HepG2 (cell line): ENCODE data around the gene FTL. TPM values are rescaled to one million over a fixed set of nuclear protein-coding genes. Genes with fewer than 3 reads are reported as not detected.

Experiments
- HNRNPH1 ChIP-seq: fragments of 200-400 bp; formaldehyde crosslinking; optimal IDR thresholded peaks from 2 replicates; pipeline ENCODE3; 2017; ENCODE audit warnings: mild to moderate bottlenecking, low read depth, low read length
- HOXA3 ChIP-seq: sonication (generic); formaldehyde crosslinking; IDR thresholded peaks from 2 replicates; pipeline ENCODE4 v1.5.0; 2020; ENCODE audit warnings: missing genetic modification reagents
- NFYB ChIP-seq: sonication (generic); formaldehyde crosslinking; IDR thresholded peaks from 2 replicates; pipeline ENCODE4 v1.4.0; 2020; ENCODE audit warnings: missing genetic modification reagents
- PAF1 ChIP-seq: IDR thresholded peaks from 2 replicates; pipeline ENCODE4 v1.6.1; 2016; ENCODE audit warnings: missing genetic modification reagents, missing compliant biosample characterization
- PHF5A ChIP-seq: IDR thresholded peaks from one replicate; pipeline ENCODE4 v1.6.1; 2018; ENCODE audit warnings: low read depth, missing genetic modification reagents; ENCODE audit not compliant: unreplicated experiment
- PLRG1 ChIP-seq: fragments of 450-650 bp; conservative IDR thresholded peaks from 2 replicates; pipeline ENCODE4 v1.6.1; 2016
- TCF7 ChIP-seq: sonication (generic); IDR thresholded peaks from 2 replicates; pipeline ENCODE4 v1.6.1; 2016; ENCODE audit warnings: antibody characterized with exemption, low read depth
- THAP11 ChIP-seq: IDR thresholded peaks from 2 replicates; pipeline ENCODE4 v1.6.1; 2016; ENCODE audit warnings: missing biosample characterization, missing genetic modification reagents
- U2AF1 ChIP-seq: fragments of 200-400 bp; formaldehyde crosslinking; optimal IDR thresholded peaks from 2 replicates; pipeline ENCODE3; 2017; ENCODE audit warnings: mild to moderate bottlenecking, low read depth, low read length
- ZMAT3 ChIP-seq: sonication (generic); formaldehyde crosslinking; conservative IDR thresholded peaks from 2 replicates; pipeline ENCODE4 v1.7.0; 2021; ENCODE audit warnings: missing genetic modification reagents
- ZNF124 ChIP-seq: sonication (generic); formaldehyde crosslinking; IDR thresholded peaks from 2 replicates; pipeline ENCODE4 v1.4.0; 2020; ENCODE audit warnings: missing genetic modification reagents
- ZNF354B ChIP-seq: sonication (generic); formaldehyde crosslinking; IDR thresholded peaks from 2 replicates; pipeline ENCODE4 v1.8.0; 2022; ENCODE audit warnings: mild to moderate bottlenecking, missing genetic modification reagents
- ZNF430 ChIP-seq: sonication (generic); formaldehyde crosslinking; IDR thresholded peaks from 2 replicates; pipeline ENCODE4 v1.9.0; 2021; ENCODE audit warnings: mild to moderate bottlenecking, missing genetic modification reagents
- ZNF441 ChIP-seq: sonication (generic); formaldehyde crosslinking; IDR thresholded peaks from 2 replicates; pipeline ENCODE4 v1.7.0; 2021; ENCODE audit warnings: missing genetic modification reagents, borderline replicate concordance
- ZNF678 ChIP-seq: sonication (generic); formaldehyde crosslinking; IDR thresholded peaks from 2 replicates; pipeline ENCODE4 v1.4.0; 2020; ENCODE audit warnings: mild to moderate bottlenecking, missing genetic modification reagents
- polyA plus RNA-seq, 8 experiments: library from polyadenylated mRNA; depleted of rRNA in 3 of 8; stranded (reverse) in 7 of 8; unstranded in 1 of 8; fragments of >200 nt; fragmentation: Illumina TruSeq in 4 of 8; extraction: Trizol in 4 of 8; gene quantifications; 2 replicates each; pipeline versions ENCODE4 v1.2.1 to v1.2.3, GENCODE V29; 2011 to 2016; ENCODE audit warnings: low read depth in 4 of 8, missing spikeins in 1 of 8, mixed read lengths in 1 of 8; ENCODE audit not compliant: insufficient read depth in 1 of 8
- total RNA-seq, 5 experiments: library from RNA; depleted of rRNA; stranded (reverse); fragments of >200 nt; fragmentation: Illumina TruSeq; extraction: Trizol; gene quantifications; 2 replicates each; pipeline ENCODE4 v1.2.3, GENCODE V29; 2016; ENCODE audit warnings: low read depth in 1 of 5
- TF ChIP-seq, protein P1 (sequence below): sonication (generic); formaldehyde crosslinking; IDR thresholded peaks from 2 replicates; pipeline ENCODE4 v1.4.0; 2020; ENCODE audit warnings: missing genetic modification reagents, mild to moderate bottlenecking, borderline replicate concordance
- TF ChIP-seq, protein P2 (sequence below): sonication (generic); formaldehyde crosslinking; IDR thresholded peaks from 2 replicates; pipeline ENCODE4 v1.5.0; 2020; ENCODE audit warnings: missing genetic modification reagents
- TF ChIP-seq, protein P3 (sequence below): sonication (generic); formaldehyde crosslinking; IDR thresholded peaks from 2 replicates; pipeline ENCODE4 v1.8.0; 2022; ENCODE audit warnings: mild to moderate bottlenecking, missing genetic modification reagents, borderline replicate concordance
- TF ChIP-seq, protein P4 (sequence below): sonication (generic); formaldehyde crosslinking; IDR thresholded peaks from 2 replicates; pipeline ENCODE4 v1.8.0; 2023; ENCODE audit warnings: mild to moderate bottlenecking, missing genetic modification reagents
- TF ChIP-seq, protein P5 (sequence below): sonication (generic); formaldehyde crosslinking; IDR thresholded peaks from 2 replicates; pipeline ENCODE4 v1.9.0; 2021; ENCODE audit warnings: missing genetic modification reagents, borderline replicate concordance

FTL gene
- total and polyA plus RNA-seq, 2 of the 13 experiments (the other 11 are each of a cell fraction or from before 2014, with no cell fraction given), result 2,721 to 8,800 TPM

DNA sequence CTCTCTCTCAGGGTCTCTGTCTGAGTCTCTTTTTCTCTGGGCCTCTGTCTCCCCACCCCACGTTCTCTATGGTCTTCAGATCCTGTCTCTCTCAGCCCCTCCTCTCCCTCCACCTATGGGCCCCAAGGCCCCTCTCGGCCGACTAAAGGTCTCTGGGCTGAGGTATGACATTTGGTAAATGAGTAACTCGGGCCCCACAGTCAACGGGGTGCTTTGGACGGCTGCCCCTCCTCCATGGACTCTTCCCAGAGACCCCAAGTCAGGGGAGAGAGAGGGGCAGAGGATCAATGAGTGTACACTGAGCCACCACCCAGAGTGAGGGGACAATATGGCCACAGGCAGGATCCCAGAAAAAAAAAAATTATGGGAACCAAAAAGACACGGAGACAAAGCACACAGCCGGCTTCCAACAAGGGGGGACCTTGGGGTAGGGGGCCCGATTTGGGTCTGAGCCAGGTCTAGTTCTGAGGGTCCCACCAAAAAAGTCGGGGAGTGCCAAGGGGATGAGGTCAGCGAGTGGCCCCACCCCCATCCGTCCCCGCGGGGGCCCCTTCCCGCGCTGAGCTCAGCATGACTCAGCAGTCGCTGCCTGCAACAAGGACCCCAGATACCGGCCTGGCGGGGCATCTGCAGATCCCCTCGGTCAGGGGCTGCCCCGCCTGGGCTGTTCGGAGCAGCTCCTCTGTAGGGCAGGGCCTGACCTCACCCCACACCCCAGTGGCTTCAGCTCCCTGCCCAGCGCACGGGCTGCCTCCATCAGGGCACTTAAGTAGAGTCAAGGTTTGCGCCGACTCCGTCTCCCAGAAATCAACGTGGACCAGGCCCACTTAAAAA lies 1.5 kb upstream of the FTL start (continued):
- TF ChIP-seq, protein P1, sequence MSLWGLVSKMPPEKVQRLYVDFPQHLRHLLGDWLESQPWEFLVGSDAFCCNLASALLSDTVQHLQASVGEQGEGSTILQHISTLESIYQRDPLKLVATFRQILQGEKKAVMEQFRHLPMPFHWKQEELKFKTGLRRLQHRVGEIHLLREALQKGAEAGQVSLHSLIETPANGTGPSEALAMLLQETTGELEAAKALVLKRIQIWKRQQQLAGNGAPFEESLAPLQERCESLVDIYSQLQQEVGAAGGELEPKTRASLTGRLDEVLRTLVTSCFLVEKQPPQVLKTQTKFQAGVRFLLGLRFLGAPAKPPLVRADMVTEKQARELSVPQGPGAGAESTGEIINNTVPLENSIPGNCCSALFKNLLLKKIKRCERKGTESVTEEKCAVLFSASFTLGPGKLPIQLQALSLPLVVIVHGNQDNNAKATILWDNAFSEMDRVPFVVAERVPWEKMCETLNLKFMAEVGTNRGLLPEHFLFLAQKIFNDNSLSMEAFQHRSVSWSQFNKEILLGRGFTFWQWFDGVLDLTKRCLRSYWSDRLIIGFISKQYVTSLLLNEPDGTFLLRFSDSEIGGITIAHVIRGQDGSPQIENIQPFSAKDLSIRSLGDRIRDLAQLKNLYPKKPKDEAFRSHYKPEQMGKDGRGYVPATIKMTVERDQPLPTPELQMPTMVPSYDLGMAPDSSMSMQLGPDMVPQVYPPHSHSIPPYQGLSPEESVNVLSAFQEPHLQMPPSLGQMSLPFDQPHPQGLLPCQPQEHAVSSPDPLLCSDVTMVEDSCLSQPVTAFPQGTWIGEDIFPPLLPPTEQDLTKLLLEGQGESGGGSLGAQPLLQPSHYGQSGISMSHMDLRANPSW (CRISPR knock-in tag), result peak; percentile 45; the same call in 1 of the 2 replicates
- TF ChIP-seq ZNF430 (CRISPR knock-in tag) (peak; percentile 53), HOXA3 (CRISPR knock-in tag) (peak; percentile 89), ZNF441 (CRISPR knock-in tag) (peak; percentile 11; the same call in 1 of the 2 replicates), HNRNPH1 (peak; percentile 85), ZMAT3 (peak; percentile 55), ZNF124 (CRISPR knock-in tag) (peak; percentile 82), PAF1 (CRISPR knock-in tag) (0 out of 2 replicates have a peak, but pooled peaks have one; percentile 42), ZNF678 (CRISPR knock-in tag) (no peak), NFYB (CRISPR knock-in tag) (peak; percentile 24; the same call in 1 of the 2 replicates), U2AF1 (peak; percentile 89), THAP11 (CRISPR knock-in tag) (0 out of 2 replicates have a peak, but pooled peaks have one; percentile 48), ZNF354B (peak; percentile 62; the same call in 1 of the 2 replicates), PHF5A (CRISPR knock-in tag) (peak; percentile 72), TCF7 (no peak; the same call in 1 of the 2 replicates), PLRG1 (no peak)
- TF ChIP-seq, protein P2, sequence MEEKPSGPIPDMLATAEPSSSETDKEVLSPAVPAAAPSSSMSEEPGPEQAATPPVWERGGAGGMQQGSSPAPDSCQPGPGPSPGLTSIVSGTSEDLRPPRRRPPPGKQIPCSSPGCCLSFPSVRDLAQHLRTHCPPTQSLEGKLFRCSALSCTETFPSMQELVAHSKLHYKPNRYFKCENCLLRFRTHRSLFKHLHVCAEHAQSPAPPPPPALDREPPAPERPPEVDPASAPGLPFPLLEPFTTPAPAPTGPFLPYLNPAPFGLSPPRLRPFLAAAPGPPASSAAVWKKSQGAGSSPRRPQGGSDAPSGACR (CRISPR knock-in tag), result peak; percentile 19; the same call in 1 of the 2 replicates
- TF ChIP-seq, protein P3, sequence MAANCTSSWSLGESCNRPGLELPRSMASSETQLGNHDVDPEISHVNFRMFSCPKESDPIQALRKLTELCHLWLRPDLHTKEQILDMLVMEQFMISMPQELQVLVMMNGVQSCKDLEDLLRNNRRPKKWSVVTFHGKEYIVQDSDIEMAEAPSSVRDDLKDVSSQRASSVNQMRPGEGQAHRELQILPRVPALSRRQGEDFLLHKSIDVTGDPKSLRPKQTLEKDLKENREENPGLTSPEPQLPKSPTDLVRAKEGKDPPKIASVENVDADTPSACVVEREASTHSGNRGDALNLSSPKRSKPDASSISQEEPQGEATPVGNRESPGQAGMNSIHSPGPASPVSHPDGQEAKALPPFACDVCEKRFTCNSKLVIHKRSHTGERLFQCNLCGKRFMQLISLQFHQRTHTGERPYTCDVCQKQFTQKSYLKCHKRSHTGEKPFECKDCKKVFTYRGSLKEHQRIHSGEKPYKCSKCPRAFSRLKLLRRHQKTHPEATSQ (CRISPR knock-in tag), result 0 out of 2 replicates have a peak, but pooled peaks have one; percentile 82
- TF ChIP-seq, protein P4, sequence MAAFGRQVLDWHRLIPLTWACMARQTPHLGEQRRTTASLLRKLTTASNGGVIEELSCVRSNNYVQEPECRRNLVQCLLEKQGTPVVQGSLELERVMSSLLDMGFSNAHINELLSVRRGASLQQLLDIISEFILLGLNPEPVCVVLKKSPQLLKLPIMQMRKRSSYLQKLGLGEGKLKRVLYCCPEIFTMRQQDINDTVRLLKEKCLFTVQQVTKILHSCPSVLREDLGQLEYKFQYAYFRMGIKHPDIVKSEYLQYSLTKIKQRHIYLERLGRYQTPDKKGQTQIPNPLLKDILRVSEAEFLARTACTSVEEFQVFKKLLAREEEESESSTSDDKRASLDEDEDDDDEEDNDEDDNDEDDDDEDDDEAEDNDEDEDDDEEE (CRISPR knock-in tag), result no peak
- TF ChIP-seq, protein P5, sequence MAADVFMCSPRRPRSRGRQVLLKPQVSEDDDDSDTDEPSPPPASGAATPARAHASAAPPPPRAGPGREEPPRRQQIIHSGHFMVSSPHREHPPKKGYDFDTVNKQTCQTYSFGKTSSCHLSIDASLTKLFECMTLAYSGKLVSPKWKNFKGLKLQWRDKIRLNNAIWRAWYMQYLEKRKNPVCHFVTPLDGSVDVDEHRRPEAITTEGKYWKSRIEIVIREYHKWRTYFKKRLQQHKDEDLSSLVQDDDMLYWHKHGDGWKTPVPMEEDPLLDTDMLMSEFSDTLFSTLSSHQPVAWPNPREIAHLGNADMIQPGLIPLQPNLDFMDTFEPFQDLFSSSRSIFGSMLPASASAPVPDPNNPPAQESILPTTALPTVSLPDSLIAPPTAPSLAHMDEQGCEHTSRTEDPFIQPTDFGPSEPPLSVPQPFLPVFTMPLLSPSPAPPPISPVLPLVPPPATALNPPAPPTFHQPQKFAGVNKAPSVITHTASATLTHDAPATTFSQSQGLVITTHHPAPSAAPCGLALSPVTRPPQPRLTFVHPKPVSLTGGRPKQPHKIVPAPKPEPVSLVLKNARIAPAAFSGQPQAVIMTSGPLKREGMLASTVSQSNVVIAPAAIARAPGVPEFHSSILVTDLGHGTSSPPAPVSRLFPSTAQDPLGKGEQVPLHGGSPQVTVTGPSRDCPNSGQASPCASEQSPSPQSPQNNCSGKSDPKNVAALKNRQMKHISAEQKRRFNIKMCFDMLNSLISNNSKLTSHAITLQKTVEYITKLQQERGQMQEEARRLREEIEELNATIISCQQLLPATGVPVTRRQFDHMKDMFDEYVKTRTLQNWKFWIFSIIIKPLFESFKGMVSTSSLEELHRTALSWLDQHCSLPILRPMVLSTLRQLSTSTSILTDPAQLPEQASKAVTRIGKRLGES, result no peak
